GM12872 (cell line): ENCODE results near the gene PARM1.

ENCODE experiments used
- CTCF ChIP-seq: IDR thresholded peaks from 3 replicates; pipeline ENCODE4 v1.5.1; 2011; ENCODE audit warnings: low read depth, mild to moderate bottlenecking, low read length, moderate library complexity; ENCODE audit not compliant: insufficient read depth

The PARM1 gene

GRCh38 chr4:74942251-74942917 is 9.5 kb downstream of the PARM1 start:
- no peak for TF ChIP-seq CTCF

- TF ChIP-seq CTCF, result no peak
These were observed 10.0 kb downstream of the PARM1 start for GRCh38 chr4:74942918-74943253.

GRCh38 chr4:74944354-74944793 is 11.5 kb downstream of the PARM1 start:
- no peak for TF ChIP-seq CTCF

- TF ChIP-seq CTCF, result no peak
These were observed 13.3 kb downstream of the PARM1 start for GRCh38 chr4:74946196-74946595.

- no peak for TF ChIP-seq CTCF
These were observed 14.9 kb downstream of the PARM1 start for GRCh38 chr4:74947798-74948197.

GRCh38 chr4:74948236-74948635 is 15.3 kb downstream of the PARM1 start:
- TF ChIP-seq CTCF, result no peak

- TF ChIP-seq CTCF, result no peak
These were observed 17.3 kb downstream of the PARM1 start for GRCh38 chr4:74950200-74950599.
